HepG2 (cell line): Measurements from ENCODE around the gene CHRD. TPM values are rescaled to one million over a fixed set of nuclear protein-coding genes. Genes with fewer than 3 reads are reported as not detected.

Experiments used
- MIXL1 ChIP-seq: IDR thresholded peaks from 2 replicates; pipeline ENCODE4 v1.6.1; 2016
- RAD51 ChIP-seq: fragments of 450-650 bp; IDR thresholded peaks from 2 replicates; pipeline ENCODE4 v1.6.1; 2016; ENCODE audit warnings: borderline replicate concordance
- TARDBP ChIP-seq: sonication (generic); formaldehyde crosslinking; IDR thresholded peaks from 2 replicates; pipeline ENCODE4 v1.8.0; 2022; ENCODE audit warnings: mild to moderate bottlenecking, missing genetic modification reagents
- TBX2 ChIP-seq: sonication (generic); formaldehyde crosslinking; IDR thresholded peaks from 2 replicates; pipeline ENCODE4 v1.5.0; 2020; ENCODE audit warnings: missing genetic modification reagents, mild to moderate bottlenecking, borderline replicate concordance
- TGIF2 ChIP-seq: IDR thresholded peaks from 2 replicates; pipeline ENCODE4 v1.6.1; 2016; ENCODE audit warnings: control low read depth, missing compliant biosample characterization
- ZBED4 ChIP-seq: sonication (generic); formaldehyde crosslinking; IDR thresholded peaks from 2 replicates; pipeline ENCODE4 v1.4.0; 2020; ENCODE audit warnings: missing genetic modification reagents, borderline replicate concordance
- ZBTB10 ChIP-seq: sonication (generic); formaldehyde crosslinking; IDR thresholded peaks from 2 replicates; pipeline ENCODE4 v1.4.0; 2020; ENCODE audit warnings: missing genetic modification reagents, borderline replicate concordance
- ZBTB37 ChIP-seq: sonication (generic); formaldehyde crosslinking; IDR thresholded peaks from 2 replicates; pipeline ENCODE4 v1.4.0; 2020; ENCODE audit warnings: mild to moderate bottlenecking, missing genetic modification reagents
- ZNF12 ChIP-seq: sonication (generic); formaldehyde crosslinking; IDR thresholded peaks from 2 replicates; pipeline ENCODE4 v1.5.0; 2020; ENCODE audit warnings: missing genetic modification reagents
- ZNF143 ChIP-seq: sonication (generic); formaldehyde crosslinking; IDR thresholded peaks from 2 replicates; pipeline ENCODE4 v1.4.0; 2020; ENCODE audit warnings: missing genetic modification reagents
- ZNF33A ChIP-seq: sonication (generic); formaldehyde crosslinking; IDR thresholded peaks from 2 replicates; pipeline ENCODE4 v1.5.1; 2020; ENCODE audit warnings: missing genetic modification reagents, mild to moderate bottlenecking, moderate library complexity, borderline replicate concordance
- ZNF446 ChIP-seq: sonication (generic); formaldehyde crosslinking; IDR thresholded peaks from 2 replicates; pipeline ENCODE4 v1.5.0; 2020; ENCODE audit warnings: mild to moderate bottlenecking, missing genetic modification reagents
- ZNF460 ChIP-seq: sonication (generic); formaldehyde crosslinking; IDR thresholded peaks from 2 replicates; pipeline ENCODE4 v1.5.1; 2020; ENCODE audit warnings: missing genetic modification reagents, mild to moderate bottlenecking, borderline replicate concordance
- ZNF567 ChIP-seq: sonication (generic); formaldehyde crosslinking; IDR thresholded peaks from 2 replicates; pipeline ENCODE4 v1.8.1; 2023; ENCODE audit warnings: mild to moderate bottlenecking, missing genetic modification reagents, borderline replicate concordance
- ZNF652 ChIP-seq: IDR thresholded peaks from 2 replicates; pipeline ENCODE4 v1.6.1; 2016; ENCODE audit warnings: low read depth, borderline replicate concordance
- ZNF674 ChIP-seq: sonication (generic); formaldehyde crosslinking; IDR thresholded peaks from 2 replicates; pipeline ENCODE4 v1.5.0; 2020; ENCODE audit warnings: low read depth, mild to moderate bottlenecking, missing genetic modification reagents
- ZNF687 ChIP-seq: sonication (generic); formaldehyde crosslinking; IDR thresholded peaks from 2 replicates; pipeline ENCODE4 v1.5.1; 2020; ENCODE audit warnings: mild to moderate bottlenecking, missing genetic modification reagents, moderate library complexity
- polyA plus RNA-seq, 8 experiments: library from polyadenylated mRNA; depleted of rRNA in 3 of 8; stranded (reverse) in 7 of 8; unstranded in 1 of 8; fragments of >200 nt; fragmentation: Illumina TruSeq in 4 of 8; extraction: Trizol in 4 of 8; gene quantifications; 2 replicates each; pipeline versions ENCODE4 v1.2.1 to v1.2.3, GENCODE V29; 2011 to 2016; ENCODE audit warnings: low read depth in 4 of 8, missing spikeins in 1 of 8, mixed read lengths in 1 of 8; ENCODE audit not compliant: insufficient read depth in 1 of 8
- total RNA-seq, 5 experiments: library from RNA; depleted of rRNA; stranded (reverse); fragments of >200 nt; fragmentation: Illumina TruSeq; extraction: Trizol; gene quantifications; 2 replicates each; pipeline ENCODE4 v1.2.3, GENCODE V29; 2016; ENCODE audit warnings: low read depth in 1 of 5

Gene CHRD
- total and polyA plus RNA-seq, 2 of the 13 experiments (the other 11 are each of a cell fraction or from before 2014, with no cell fraction given), result 22.2 to 35.2 TPM

- TF ChIP-seq ZBTB37 (CRISPR knock-in tag) (no peak), ZNF687 (CRISPR knock-in tag) (peak; percentile 95), ZNF567 (CRISPR knock-in tag) (peak; percentile 35; the same call in 1 of the 2 replicates), ZNF446 (CRISPR knock-in tag) (no peak), ZNF460 (CRISPR knock-in tag) (no peak), ZNF33A (CRISPR knock-in tag) (no peak), ZNF652 (CRISPR knock-in tag) (no peak), TARDBP (CRISPR knock-in tag) (peak; percentile 32; the same call in 1 of the 2 replicates), ZNF12 (CRISPR knock-in tag) (0 out of 2 replicates have a peak, but pooled peaks have one; percentile 34), ZBTB10 (CRISPR knock-in tag) (no peak), MIXL1 (no peak), ZNF674 (CRISPR knock-in tag) (no peak), TBX2 (peak; percentile 67), ZNF143 (CRISPR knock-in tag) (peak; percentile 65), TGIF2 (CRISPR knock-in tag) (peak; percentile 83), RAD51 (no peak), ZBED4 (CRISPR knock-in tag) (peak; percentile 14; the same call in 1 of the 2 replicates)
Measured at GRCh38 chr3:184377882-184378445, 1.9 kb upstream of the CHRD start, which contains the start of gene THPO (continued).
